Neutrophil (primary cell): ENCODE measurements around the gene PDZRN4.
A peak's percentile ranks its signal among the peaks of the same experiment; 100 is the strongest.

Source experiments
- H3K27ac ChIP-seq: fragments of 200-600 bp; sonication (generic); 2 replicates; pipeline ENCODE4 v1.5.1; 2016; ENCODE audit warnings: mild to moderate bottlenecking, moderate library complexity
- H3K27me3 ChIP-seq: fragments of 200-600 bp; sonication (generic); 2 replicates; pipeline ENCODE4 v1.6.0; 2016; ENCODE audit warnings: mild to moderate bottlenecking
- H3K36me3 ChIP-seq: fragments of 200-600 bp; sonication (generic); 2 replicates; pipeline ENCODE4 v1.5.1; 2017
- H3K4me1 ChIP-seq, 2 experiments: fragments of 200-600 bp in 1 of 2; sonication (generic) in 1 of 2; 1 replicate in 1 of 2; 2 replicates in 1 of 2; pipeline versions ENCODE4 v1.5.1 to v1.6.1; 2013 to 2016; ENCODE audit warnings: low read depth in 1 of 2, low read length in 1 of 2, mild to moderate bottlenecking in 1 of 2, moderate library complexity in 1 of 2; ENCODE audit not compliant: control insufficient read depth in 1 of 2, insufficient read depth in 1 of 2
- H3K4me3 ChIP-seq, 2 experiments: fragments of 200-600 bp in 1 of 2; sonication (generic) in 1 of 2; 1 replicate in 1 of 2; 2 replicates in 1 of 2; pipeline ENCODE4 v1.5.1; 2013 to 2016; ENCODE audit warnings: low read depth in 1 of 2, low read length in 1 of 2, mild to moderate bottlenecking in 1 of 2, moderate library complexity in 1 of 2
- H3K9me3 ChIP-seq: fragments of 200-600 bp; sonication (generic); 2 replicates; pipeline ENCODE4 v1.5.1; 2016
- CTCF ChIP-seq: fragments of 200-600 bp; sonication (generic); IDR thresholded peaks from 2 replicates; pipeline ENCODE4 v1.5.1; 2016; ENCODE audit warnings: antibody characterized with exemption

PDZRN4 gene

GRCh38 chr12:41327096-41327895, 139.2 kb downstream of the PDZRN4 start:
- H3K4me1 ChIP-seq: no peaks in the 10 kb centered on the region
- no peak overlapping the region for H3K4me3 ChIP-seq
- H3K9me3 ChIP-seq: no peaks in the 10 kb centered on the region
- no peak overlapping the region for H3K27ac ChIP-seq
- no peaks in the 10 kb centered on the region for H3K36me3 ChIP-seq
- TF ChIP-seq CTCF: no peak
- H3K27me3 ChIP-seq: no peaks in the 10 kb centered on the region

GRCh38 chr12:41333974-41334373, 145.9 kb downstream of the PDZRN4 start:
- Histone ChIP-seq H3K9me3 (no peaks in the 10 kb centered on the region), H3K4me1 (no peaks in the 10 kb centered on the region), H3K4me3 (no peak overlapping the region), H3K36me3 (no peaks in the 10 kb centered on the region), H3K27ac (no peak overlapping the region), H3K27me3 (no peaks in the 10 kb centered on the region)
- no peak for TF ChIP-seq CTCF

GRCh38 chr12:41334390-41334789, 146.3 kb downstream of the PDZRN4 start:
- Histone ChIP-seq H3K4me3 (no peak overlapping the region), H3K27ac (no peak overlapping the region), H3K36me3 (no peaks in the 10 kb centered on the region), H3K9me3 (no peaks in the 10 kb centered on the region), H3K4me1 (peaks cover under 1 to 1% of the 10 kb centered on the region in 2 experiments), H3K27me3 (no peaks in the 10 kb centered on the region)
- no peak for TF ChIP-seq CTCF

GRCh38 chr12:41336041-41336549, 148.0 kb downstream of the PDZRN4 start:
- Histone ChIP-seq H3K27me3 (no peaks in the 10 kb centered on the region), H3K9me3 (no peaks in the 10 kb centered on the region), H3K4me1 (peaks cover 8 to 12% of the 10 kb centered on the region in 2 experiments), H3K27ac (no peak overlapping the region), H3K36me3 (no peaks in the 10 kb centered on the region), H3K4me3 (no peak overlapping the region)
- no peak for TF ChIP-seq CTCF

- TF ChIP-seq CTCF: no peak
- Histone ChIP-seq H3K4me1 (peaks cover 8 to 12% of the 10 kb centered on the region in 2 experiments), H3K36me3 (no peaks in the 10 kb centered on the region), H3K27ac (peak overlapping the region; percentile 35), H3K9me3 (no peaks in the 10 kb centered on the region), H3K4me3 (no peak overlapping the region), H3K27me3 (no peaks in the 10 kb centered on the region)
These were observed 151.7 kb downstream of the PDZRN4 start for GRCh38 chr12:41339784-41340183.
